OCI-LY1 (cell line): ENCODE results near the gene SORCS3.

Experiments
- H2AFZ ChIP-seq: fragments of 200-600 bp; sonication (generic), shearing (Covaris generic); 2 replicates; pipeline ENCODE4 v1.6.0; 2014; ENCODE audit warnings: antibody characterized with exemption, mild to moderate bottlenecking, low read length
- H3F3A ChIP-seq: fragments of 200-600 bp; sonication (generic), shearing (Covaris generic); 2 replicates; pipeline ENCODE4 v1.6.0; 2014; ENCODE audit warnings: mild to moderate bottlenecking, antibody characterized with exemption, low read length, moderate library complexity; ENCODE audit not compliant: insufficient read depth
- H3K27ac ChIP-seq: fragments of 200-600 bp; sonication (generic); 2 replicates; pipeline ENCODE4 v1.5.1; 2014; ENCODE audit warnings: low read length, mixed run types, mild to moderate bottlenecking, low read depth; ENCODE audit not compliant: poor library complexity, severe bottlenecking
- H3K27me3 ChIP-seq: fragments of 200-600 bp; sonication (generic); 2 replicates; pipeline ENCODE4 v1.6.0; 2014; ENCODE audit warnings: antibody characterized with exemption, mild to moderate bottlenecking, low read length, moderate library complexity; ENCODE audit not compliant: insufficient read depth
- H3K36me3 ChIP-seq: fragments of 200-600 bp; sonication (generic); 2 replicates; pipeline ENCODE4 v1.6.1; 2014; ENCODE audit warnings: mild to moderate bottlenecking, antibody characterized with exemption, low read length, moderate library complexity, mixed read lengths; ENCODE audit not compliant: insufficient read depth
- H3K4me1 ChIP-seq: fragments of 200-600 bp; sonication (generic); 2 replicates; pipeline ENCODE4 v1.5.1; 2014; ENCODE audit warnings: mild to moderate bottlenecking, low read length, moderate library complexity; ENCODE audit not compliant: insufficient read depth, severe bottlenecking
- H3K4me2 ChIP-seq: fragments of 200-600 bp; sonication (generic), shearing (Covaris generic); 2 replicates; pipeline ENCODE4 v1.6.1; 2014; ENCODE audit warnings: low read length
- H3K4me3 ChIP-seq: fragments of 200-600 bp; sonication (generic); 2 replicates; pipeline ENCODE4 v1.5.1; 2014; ENCODE audit warnings: low read length, low read depth, mild to moderate bottlenecking, mixed read lengths; ENCODE audit not compliant: poor library complexity, severe bottlenecking
- H3K79me2 ChIP-seq: fragments of 200-600 bp; shearing (Covaris generic); 2 replicates; pipeline ENCODE4 v1.6.1; 2016; ENCODE audit warnings: mixed run types, low read length, mixed read lengths; ENCODE audit not compliant: insufficient read depth
- H3K9ac ChIP-seq: fragments of 200-600 bp; sonication (generic), shearing (Covaris generic); 2 replicates; pipeline ENCODE4 v1.6.1; 2014; ENCODE audit warnings: mild to moderate bottlenecking, low read length, mixed read lengths
- H3K9me2 ChIP-seq: fragments of 200-600 bp; sonication (generic), shearing (Covaris generic); 2 replicates; pipeline ENCODE4 v1.6.1; 2014; ENCODE audit warnings: low read depth, mild to moderate bottlenecking, low read length, mixed read lengths
- H3K9me3 ChIP-seq: fragments of 200-600 bp; shearing (Covaris generic); 2 replicates; pipeline ENCODE4 v1.6.1; 2014; ENCODE audit warnings: low read length, mixed read lengths
- H4K20me1 ChIP-seq: fragments of 200-600 bp; sonication (generic), shearing (Covaris generic); 2 replicates; pipeline ENCODE4 v1.6.0; 2016; ENCODE audit warnings: mild to moderate bottlenecking, low read length; ENCODE audit not compliant: insufficient read depth
- CTCF ChIP-seq: fragments of 200-600 bp; sonication (generic), shearing (Covaris generic); IDR thresholded peaks from 2 replicates; pipeline ENCODE4 v1.5.1; 2017; ENCODE audit warnings: mild to moderate bottlenecking, antibody characterized with exemption, low read length, moderate library complexity, mixed read lengths
- EZH2 ChIP-seq: fragments of 200-600 bp; sonication (generic), shearing (Covaris generic); IDR thresholded peaks from 2 replicates; pipeline ENCODE4 v1.8.0; 2017; ENCODE audit warnings: borderline replicate concordance, mixed run types, mild to moderate bottlenecking, antibody characterized with exemption, low read length, moderate library complexity, mixed read lengths

The SORCS3 gene

GRCh38 chr10:104641187-104641936 lies at the start of gene SORCS3:
TSS of gene SORCS3 (plus strand) at chr10:104641290.
- Histone ChIP-seq H3K27ac (no peak within 1 kb of the TSS), H2AFZ (no peak within 1 kb of the TSS), H3K79me2 (no peaks in the 10 kb centered on the region), H3K9me3 (no peaks in the 10 kb centered on the region), H3K36me3 (no peaks in the 10 kb centered on the region), H3K27me3 (no peaks in the 10 kb centered on the region; the same call in 1 of the 2 replicates), H3K4me1 (no peaks in the 10 kb centered on the region), H4K20me1 (no peaks in the 10 kb centered on the region), H3K9me2 (no peaks in the 10 kb centered on the region), H3K9ac (no peak within 1 kb of the TSS), H3K4me3 (no peak within 1 kb of the TSS), H3K4me2 (no peak within 1 kb of the TSS), H3F3A (no peaks in the 10 kb centered on the region)
- TF ChIP-seq CTCF (no peak), EZH2 (no peak)

GRCh38 chr10:104591441-104591840 lies 49.6 kb upstream of the SORCS3 start:
- no peak overlapping the region for H3K4me3 ChIP-seq
- H4K20me1 ChIP-seq = no peaks in the 10 kb centered on the region
- H3K27ac ChIP-seq = no peak overlapping the region
- no peak overlapping the region for H3K4me2 ChIP-seq
- H3K27me3 ChIP-seq = no peaks in the 10 kb centered on the region
- no peak overlapping the region for H2AFZ ChIP-seq
- H3K9me3 ChIP-seq = no peaks in the 10 kb centered on the region
- H3K9ac ChIP-seq = no peak overlapping the region
- TF ChIP-seq CTCF = no peak
- no peaks in the 10 kb centered on the region for H3K79me2 ChIP-seq
- no peaks in the 10 kb centered on the region for H3K9me2 ChIP-seq
- H3F3A ChIP-seq = no peaks in the 10 kb centered on the region
- H3K36me3 ChIP-seq = no peaks in the 10 kb centered on the region
- H3K4me1 ChIP-seq = no peaks in the 10 kb centered on the region

- no peak overlapping the region for H2AFZ ChIP-seq
These were observed 39.9 kb upstream of the SORCS3 start for GRCh38 chr10:104601166-104601565.

More at GRCh38 chr10:104601166-104601565, 39.9 kb upstream of the SORCS3 start:
- Histone ChIP-seq H3K27me3 (no peaks in the 10 kb centered on the region), H3K4me1 (no peaks in the 10 kb centered on the region), H3K79me2 (no peaks in the 10 kb centered on the region), H3K9me3 (no peaks in the 10 kb centered on the region), H4K20me1 (no peaks in the 10 kb centered on the region), H3K36me3 (no peaks in the 10 kb centered on the region), H3K4me3 (no peak overlapping the region), H3F3A (no peaks in the 10 kb centered on the region), H3K9me2 (no peaks in the 10 kb centered on the region), H3K4me2 (no peak overlapping the region), H3K27ac (no peak overlapping the region), H3K9ac (no peak overlapping the region)
- TF ChIP-seq CTCF = no peak
- no peak for TF ChIP-seq EZH2
